IgD-negative memory B cell (primary cell): Measurements from ENCODE around the gene TJP1. TPM values are rescaled to one million over a fixed set of nuclear protein-coding genes. Genes with fewer than 3 reads are reported as not detected.
"Not testable (repeated sequence)": the region's sequence is repeated elsewhere in the genome, so short reads cannot be mapped to it uniquely, and the experiment has no call there.

Experiments
- H3K27ac Mint-ChIP-seq, 3 donors: one replicate each; pipeline ENCODE4 v1.8.0; 2020 to 2022; ENCODE audit warnings: mild to moderate bottlenecking in 3 of 3, mixed read lengths in 3 of 3, moderate library complexity in 1 of 3
- H3K27me3 Mint-ChIP-seq: one replicate; pipeline ENCODE4 v1.8.0; 2021; ENCODE audit warnings: mixed read lengths
- H3K36me3 Mint-ChIP-seq: one replicate; pipeline ENCODE4 v1.8.0; 2020; ENCODE audit warnings: mild to moderate bottlenecking, mixed read lengths
- H3K4me1 Mint-ChIP-seq, 3 donors: one replicate each; pipeline ENCODE4 v1.8.0; 2020 to 2022; ENCODE audit warnings: mixed read lengths in 3 of 3, mild to moderate bottlenecking in 1 of 3
- H3K4me3 Mint-ChIP-seq, 4 donors: one replicate each; pipeline ENCODE4 v1.8.0; 2020 to 2022; ENCODE audit warnings: mild to moderate bottlenecking in 4 of 4, mixed read lengths in 4 of 4, moderate library complexity in 3 of 4
- H3K9me3 Mint-ChIP-seq, 3 donors: one replicate each; pipeline ENCODE4 v1.8.0; 2020 to 2021; ENCODE audit warnings: mixed read lengths in 3 of 3, mild to moderate bottlenecking in 1 of 3
- polyA plus RNA-seq: library from polyadenylated mRNA; unstranded; fragments of 300-500 nt; fragmentation: Illumina TruSeq; gene quantifications from one replicate; pipeline ENCODE4 v1.2.3, GENCODE V29; 2021

Gene TJP1
- polyA plus RNA-seq, 1 donor from 2014 or later = not detected

- no peak overlapping the region for H3K4me3 Mint-ChIP-seq
- no peak overlapping the region for H3K27ac Mint-ChIP-seq
- no peaks in the 10 kb centered on the region for H3K36me3 Mint-ChIP-seq
- H3K27me3 Mint-ChIP-seq = no peaks in the 10 kb centered on the region
- H3K9me3 Mint-ChIP-seq = no peaks in the 10 kb centered on the region
- H3K4me1 Mint-ChIP-seq = no peaks in the 10 kb centered on the region
These were observed 87.2 kb downstream of the TJP1 start for GRCh38 chr15:29734917-29735572.

- Mint-ChIP-seq H3K27ac (no peak overlapping the region), H3K27me3 (peaks cover 3% of the 10 kb centered on the region), H3K9me3 (no peaks in the 10 kb centered on the region), H3K4me3 (no peak overlapping the region), H3K36me3 (no peaks in the 10 kb centered on the region), H3K4me1 (no peaks in the 10 kb centered on the region)
These were observed 90.4 kb downstream of the TJP1 start for GRCh38 chr15:29731865-29732264.

GRCh38 chr15:29730471-29730870 lies 91.8 kb downstream of the TJP1 start:
- H3K9me3 Mint-ChIP-seq, H3K36me3 Mint-ChIP-seq, H3K4me3 Mint-ChIP-seq, H3K27ac Mint-ChIP-seq, H3K27me3 Mint-ChIP-seq, H3K4me1 Mint-ChIP-seq: not testable (repeated sequence)

- Mint-ChIP-seq H3K4me3 (no peak overlapping the region), H3K9me3 (peaks cover 0 to 2% (median under 1%) of the 10 kb centered on the region in 3 donors), H3K4me1 (no peaks in the 10 kb centered on the region), H3K36me3 (peaks cover 1% of the 10 kb centered on the region), H3K27me3 (peaks cover 3% of the 10 kb centered on the region), H3K27ac (peak overlapping the region in 1 of 3 donors; percentile 76)
These were observed 93.8 kb downstream of the TJP1 start for GRCh38 chr15:29728418-29728817.

GRCh38 chr15:29727871-29728270 lies 94.4 kb downstream of the TJP1 start:
- Mint-ChIP-seq H3K27ac (no peak overlapping the region), H3K36me3 (peaks cover 1% of the 10 kb centered on the region), H3K4me1 (no peaks in the 10 kb centered on the region), H3K9me3 (peaks cover 2 to 6% (median 4%) of the 10 kb centered on the region in 3 donors), H3K27me3 (peaks cover 3% of the 10 kb centered on the region), H3K4me3 (no peak overlapping the region)

- H3K27me3 Mint-ChIP-seq = peaks cover 3% of the 10 kb centered on the region
- peaks cover 5 to 7% (median 7%) of the 10 kb centered on the region in 3 donors for H3K9me3 Mint-ChIP-seq
- no peak overlapping the region for H3K4me3 Mint-ChIP-seq
- H3K36me3 Mint-ChIP-seq = peaks cover 1% of the 10 kb centered on the region
- H3K4me1 Mint-ChIP-seq = no peaks in the 10 kb centered on the region
- no peak overlapping the region for H3K27ac Mint-ChIP-seq
These were observed 95.7 kb downstream of the TJP1 start for GRCh38 chr15:29726553-29726952.

GRCh38 chr15:29724026-29724425 lies 98.2 kb downstream of the TJP1 start:
- H3K36me3 Mint-ChIP-seq = peaks cover 1% of the 10 kb centered on the region
- H3K9me3 Mint-ChIP-seq = peaks cover 7 to 17% (median 11%) of the 10 kb centered on the region in 3 donors

GRCh38 chr15:29713784-29714183 lies 108.5 kb downstream of the TJP1 start:
- Mint-ChIP-seq H3K27ac (no peak overlapping the region), H3K4me1 (no peaks in the 10 kb centered on the region), H3K4me3 (no peak overlapping the region), H3K27me3 (no peaks in the 10 kb centered on the region), H3K9me3 (no peaks in the 10 kb centered on the region), H3K36me3 (no peaks in the 10 kb centered on the region)

More at GRCh38 chr15:29724026-29724425, 98.2 kb downstream of the TJP1 start:
- Mint-ChIP-seq H3K4me3 (no peak overlapping the region), H3K27me3 (peaks cover 3% of the 10 kb centered on the region), H3K4me1 (no peaks in the 10 kb centered on the region), H3K27ac (no peak overlapping the region)

- Mint-ChIP-seq H3K36me3 (no peaks in the 10 kb centered on the region), H3K9me3 (no peaks in the 10 kb centered on the region), H3K27me3 (no peaks in the 10 kb centered on the region), H3K4me1 (no peaks in the 10 kb centered on the region), H3K4me3 (no peak overlapping the region), H3K27ac (peak overlapping the region in 1 of 3 donors; percentile 19)
These were observed 110.0 kb downstream of the TJP1 start for GRCh38 chr15:29712149-29712885.

GRCh38 chr15:29711531-29711930 lies 110.7 kb downstream of the TJP1 start:
- Mint-ChIP-seq H3K9me3 (no peaks in the 10 kb centered on the region), H3K27me3 (peaks cover 1% of the 10 kb centered on the region), H3K4me3 (no peak overlapping the region), H3K36me3 (no peaks in the 10 kb centered on the region), H3K27ac (no peak overlapping the region), H3K4me1 (no peaks in the 10 kb centered on the region)

GRCh38 chr15:29708519-29708918 lies 113.7 kb downstream of the TJP1 start:
- Mint-ChIP-seq H3K27me3 (peaks cover 1% of the 10 kb centered on the region), H3K9me3 (no peaks in the 10 kb centered on the region), H3K27ac (no peak overlapping the region), H3K36me3 (no peaks in the 10 kb centered on the region), H3K4me1 (no peaks in the 10 kb centered on the region), H3K4me3 (no peak overlapping the region)

GRCh38 chr15:29704950-29705597 lies 117.2 kb downstream of the TJP1 start:
- H3K9me3 Mint-ChIP-seq = no peaks in the 10 kb centered on the region

GRCh38 chr15:29701151-29701550 lies 121.1 kb downstream of the TJP1 start:
- no peak overlapping the region for H3K27ac Mint-ChIP-seq
- no peaks in the 10 kb centered on the region for H3K4me1 Mint-ChIP-seq
- no peak overlapping the region for H3K4me3 Mint-ChIP-seq
- no peaks in the 10 kb centered on the region for H3K27me3 Mint-ChIP-seq
- H3K36me3 Mint-ChIP-seq = no peaks in the 10 kb centered on the region
- no peaks in the 10 kb centered on the region for H3K9me3 Mint-ChIP-seq

More at GRCh38 chr15:29704950-29705597, 117.2 kb downstream of the TJP1 start:
- peaks cover 1% of the 10 kb centered on the region for H3K27me3 Mint-ChIP-seq
- H3K4me1 Mint-ChIP-seq = no peaks in the 10 kb centered on the region
- no peak overlapping the region for H3K4me3 Mint-ChIP-seq
- H3K36me3 Mint-ChIP-seq = no peaks in the 10 kb centered on the region
- H3K27ac Mint-ChIP-seq = no peak overlapping the region

- Mint-ChIP-seq H3K27me3 (no peaks in the 10 kb centered on the region), H3K9me3 (peaks cover 0 to 4% (median 3%) of the 10 kb centered on the region in 3 donors), H3K4me3 (no peak overlapping the region), H3K4me1 (no peaks in the 10 kb centered on the region), H3K27ac (no peak overlapping the region), H3K36me3 (no peaks in the 10 kb centered on the region)
These were observed 122.0 kb downstream of the TJP1 start for GRCh38 chr15:29700296-29700695.

GRCh38 chr15:29699791-29700190 lies 122.5 kb downstream of the TJP1 start:
- no peak overlapping the region for H3K4me3 Mint-ChIP-seq
- H3K27ac Mint-ChIP-seq = no peak overlapping the region
- no peaks in the 10 kb centered on the region for H3K4me1 Mint-ChIP-seq
- peaks cover 0 to 5% (median 4%) of the 10 kb centered on the region in 3 donors for H3K9me3 Mint-ChIP-seq
- H3K36me3 Mint-ChIP-seq = no peaks in the 10 kb centered on the region
- no peaks in the 10 kb centered on the region for H3K27me3 Mint-ChIP-seq
